ENCODE results near the gene RPS16. TPM values are rescaled to one million over a fixed set of nuclear protein-coding genes. Genes with fewer than 3 reads are reported as not detected.

Gene RPS16
- total and polyA plus RNA-seq, 2 of the 13 experiments (the other 11 are each of a cell fraction or from before 2014, with no cell fraction given), result 488 to 2,583 TPM

DNA sequence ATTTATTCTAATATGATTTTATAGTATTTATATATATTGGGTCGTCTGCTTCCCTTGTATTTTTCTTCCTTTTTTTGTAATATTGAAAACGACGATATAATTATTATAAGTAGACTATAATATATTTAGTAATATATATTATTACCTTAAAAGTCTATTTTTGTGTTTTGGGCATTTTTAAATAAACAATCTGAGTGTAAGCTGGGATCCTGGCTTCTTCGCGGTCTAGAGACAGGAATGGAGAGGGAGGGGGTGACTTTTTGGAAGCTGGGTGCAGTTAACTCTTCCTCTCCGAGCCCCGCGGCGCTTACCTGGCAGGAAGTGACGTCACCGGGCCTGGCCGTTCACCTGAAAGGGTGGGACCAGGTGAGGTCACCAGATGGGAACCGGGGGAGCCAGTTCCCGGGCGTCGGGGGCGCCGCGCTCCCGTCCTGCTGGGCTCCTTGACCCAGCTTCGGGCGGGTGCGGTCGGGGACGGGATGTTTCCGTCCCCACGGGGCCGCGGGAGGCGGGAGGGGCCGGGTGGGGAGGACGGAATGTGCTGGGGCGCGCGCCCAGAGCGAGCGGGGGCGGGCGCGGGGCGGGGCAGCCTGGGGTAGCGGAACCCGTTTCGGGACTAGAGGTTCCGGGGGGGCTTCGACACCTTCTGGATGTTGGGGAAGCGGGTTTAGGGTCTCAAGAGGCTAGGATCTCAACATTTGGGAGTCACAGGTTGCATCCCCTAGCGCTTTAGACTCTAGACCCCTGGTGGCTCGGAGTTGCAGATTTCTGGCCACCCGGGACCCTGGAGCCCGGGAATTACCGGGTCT, 26.3 kb downstream of the RPS16 start (continued):
- TF ChIP-seq, protein P1, sequence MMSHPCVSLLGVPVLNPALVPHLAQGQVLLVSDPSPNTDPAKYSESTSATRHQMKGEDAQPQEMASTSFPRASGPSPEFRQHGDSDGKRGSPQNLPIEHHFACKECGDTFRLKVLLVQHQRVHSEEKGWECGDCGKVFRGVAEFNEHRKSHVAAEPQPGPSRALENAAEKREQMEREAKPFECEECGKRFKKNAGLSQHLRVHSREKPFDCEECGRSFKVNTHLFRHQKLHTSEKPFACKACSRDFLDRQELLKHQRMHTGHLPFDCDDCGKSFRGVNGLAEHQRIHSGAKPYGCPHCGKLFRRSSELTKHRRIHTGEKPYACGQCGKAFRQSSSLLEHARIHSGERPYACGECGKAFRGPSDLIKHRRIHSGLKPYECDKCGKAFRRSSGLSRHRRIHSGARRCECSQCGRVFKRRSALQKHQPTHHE (CRISPR knock-in tag; IDR thresholded peaks at IDR 0.05; ENCODE audit: borderline replicate concordance), result peak; percentile 26; the same call in 1 of the 2 replicates
- TF ChIP-seq ZNF138 (CRISPR knock-in tag; IDR thresholded peaks at IDR 0.05; ENCODE audit: low read depth) (no peak), ZNF7 (CRISPR knock-in tag; IDR thresholded peaks at IDR 0.05) (no peak; the same call in 1 of the 2 replicates), ATF7 (IDR thresholded peaks at IDR 0.05) (peak; percentile 97), ATF7 (CRISPR knock-in tag; IDR thresholded peaks at IDR 0.05) (peak; percentile 87), ZNF350 (CRISPR knock-in tag; IDR thresholded peaks at IDR 0.05; ENCODE audit: borderline replicate concordance, low read depth) (0 out of 2 replicates have a peak, but pooled peaks have one; percentile 34), SKI (IDR thresholded peaks at IDR 0.05; ENCODE audit: partially characterized antibody) (no peak), PHF8 (CRISPR knock-in tag; IDR thresholded peaks at IDR 0.05) (0 out of 2 replicates have a peak, but pooled peaks have one; percentile 19), GATAD1 (CRISPR knock-in tag; IDR thresholded peaks at IDR 0.05) (no peak), ZNF263 (CRISPR knock-in tag; IDR thresholded peaks at IDR 0.05) (0 out of 2 replicates have a peak, but pooled peaks have one; percentile 10), CHCHD3 (CRISPR knock-in tag; IDR thresholded peaks at IDR 0.05) (no peak), ZNF557 (CRISPR knock-in tag; IDR thresholded peaks at IDR 0.05) (no peak), ZNF839 (CRISPR knock-in tag; IDR thresholded peaks at IDR 0.05; ENCODE audit: borderline replicate concordance) (no peak), ZNF572 (CRISPR knock-in tag; IDR thresholded peaks at IDR 0.05) (0 out of 2 replicates have a peak, but pooled peaks have one; percentile 48), TEAD3 (CRISPR knock-in tag; optimal IDR thresholded peaks at IDR 0.05; ENCODE audit: borderline replicate concordance) (peak; percentile 31), STAG1 (CRISPR knock-in tag; IDR thresholded peaks at IDR 0.05) (no peak), MEIS2 (CRISPR knock-in tag; IDR thresholded peaks at IDR 0.05) (no peak; the same call in 1 of the 2 replicates), ZFP1 (CRISPR knock-in tag; IDR thresholded peaks at IDR 0.05) (no peak), ZNF326 (CRISPR knock-in tag; IDR thresholded peaks at IDR 0.05; ENCODE audit: borderline replicate concordance) (no peak), PHF20 (CRISPR knock-in tag; IDR thresholded peaks at IDR 0.05) (0 out of 2 replicates have a peak, but pooled peaks have one; percentile 21), DR1 (CRISPR knock-in tag; IDR thresholded peaks at IDR 0.05) (no peak), ZNF75D (CRISPR knock-in tag; IDR thresholded peaks at IDR 0.05; ENCODE audit: borderline replicate concordance) (no peak), ZEB1 (IDR thresholded peaks at IDR 0.05; ENCODE audit: insufficient replicate concordance, low read depth) (peak; percentile 100), ETV6 (CRISPR knock-in tag; conservative IDR thresholded peaks at IDR 0.05) (no peak), SRSF9 (IDR thresholded peaks at IDR 0.05; ENCODE audit: borderline replicate concordance, insufficient read depth, low read depth, low read length, poor library complexity, severe bottlenecking) (no peak)
- TF ChIP-seq, protein P2, sequence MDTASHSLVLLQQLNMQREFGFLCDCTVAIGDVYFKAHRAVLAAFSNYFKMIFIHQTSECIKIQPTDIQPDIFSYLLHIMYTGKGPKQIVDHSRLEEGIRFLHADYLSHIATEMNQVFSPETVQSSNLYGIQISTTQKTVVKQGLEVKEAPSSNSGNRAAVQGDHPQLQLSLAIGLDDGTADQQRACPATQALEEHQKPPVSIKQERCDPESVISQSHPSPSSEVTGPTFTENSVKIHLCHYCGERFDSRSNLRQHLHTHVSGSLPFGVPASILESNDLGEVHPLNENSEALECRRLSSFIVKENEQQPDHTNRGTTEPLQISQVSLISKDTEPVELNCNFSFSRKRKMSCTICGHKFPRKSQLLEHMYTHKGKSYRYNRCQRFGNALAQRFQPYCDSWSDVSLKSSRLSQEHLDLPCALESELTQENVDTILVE (CRISPR knock-in tag; IDR thresholded peaks at IDR 0.05), result 0 out of 2 replicates have a peak, but pooled peaks have one; percentile 23
- TF ChIP-seq, protein P3, sequence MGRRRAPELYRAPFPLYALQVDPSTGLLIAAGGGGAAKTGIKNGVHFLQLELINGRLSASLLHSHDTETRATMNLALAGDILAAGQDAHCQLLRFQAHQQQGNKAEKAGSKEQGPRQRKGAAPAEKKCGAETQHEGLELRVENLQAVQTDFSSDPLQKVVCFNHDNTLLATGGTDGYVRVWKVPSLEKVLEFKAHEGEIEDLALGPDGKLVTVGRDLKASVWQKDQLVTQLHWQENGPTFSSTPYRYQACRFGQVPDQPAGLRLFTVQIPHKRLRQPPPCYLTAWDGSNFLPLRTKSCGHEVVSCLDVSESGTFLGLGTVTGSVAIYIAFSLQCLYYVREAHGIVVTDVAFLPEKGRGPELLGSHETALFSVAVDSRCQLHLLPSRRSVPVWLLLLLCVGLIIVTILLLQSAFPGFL (CRISPR knock-in tag; IDR thresholded peaks at IDR 0.05), result no peak
- TF ChIP-seq, protein P4, sequence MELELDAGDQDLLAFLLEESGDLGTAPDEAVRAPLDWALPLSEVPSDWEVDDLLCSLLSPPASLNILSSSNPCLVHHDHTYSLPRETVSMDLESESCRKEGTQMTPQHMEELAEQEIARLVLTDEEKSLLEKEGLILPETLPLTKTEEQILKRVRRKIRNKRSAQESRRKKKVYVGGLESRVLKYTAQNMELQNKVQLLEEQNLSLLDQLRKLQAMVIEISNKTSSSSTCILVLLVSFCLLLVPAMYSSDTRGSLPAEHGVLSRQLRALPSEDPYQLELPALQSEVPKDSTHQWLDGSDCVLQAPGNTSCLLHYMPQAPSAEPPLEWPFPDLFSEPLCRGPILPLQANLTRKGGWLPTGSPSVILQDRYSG (CRISPR knock-in tag; IDR thresholded peaks at IDR 0.05), result no peak

Measured in HepG2 (cell line).